Memory B cell (primary cell): ENCODE measurements around the gene RPL12.

ENCODE experiments used
- ATAC-seq: fragments of 150-1000 bp; cut with Tn5 transposase; 2 replicates; pipeline ENCODE4 v1.10.0; 2021; ENCODE audit warnings: low read depth, mild to moderate bottlenecking, moderate library complexity
- DNase-seq, 2 donors: peaks; one replicate each; pipeline ENCODE4 v3.0.0; 2022; ENCODE audit warnings: low spot score in 2 of 2
- H3K27ac Mint-ChIP-seq: one replicate; pipeline ENCODE4 v1.8.0; 2022; ENCODE audit warnings: mild to moderate bottlenecking, moderate library complexity, mixed read lengths
- H3K27me3 Mint-ChIP-seq: one replicate; pipeline ENCODE4 v1.8.0; 2022; ENCODE audit warnings: mixed read lengths
- H3K36me3 Mint-ChIP-seq: one replicate; pipeline ENCODE4 v1.8.0; 2022; ENCODE audit warnings: mild to moderate bottlenecking, mixed read lengths
- H3K4me1 Mint-ChIP-seq: one replicate; pipeline ENCODE4 v1.8.0; 2022; ENCODE audit warnings: mixed read lengths
- H3K4me3 Mint-ChIP-seq: one replicate; pipeline ENCODE4 v1.8.0; 2022; ENCODE audit warnings: mild to moderate bottlenecking, moderate library complexity, mixed read lengths
- H3K9me3 Mint-ChIP-seq: one replicate; pipeline ENCODE4 v1.8.0; 2022; ENCODE audit warnings: mixed read lengths

RPL12 gene

GRCh38 chr9:127455324-127455992 is 4.3 kb upstream of the RPL12 start:
- Mint-ChIP-seq H3K36me3 (peaks cover 10% of the 10 kb centered on the region), H3K27me3 (no peaks in the 10 kb centered on the region), H3K4me1 (peaks cover 19% of the 10 kb centered on the region), H3K9me3 (no peaks in the 10 kb centered on the region), H3K27ac (peak overlapping the region; percentile 79), H3K4me3 (peak overlapping the region; percentile 32)
- DNase-seq: peak in 1 of 2 donors; percentile 27
- peak; percentile 21 for ATAC-seq

- Mint-ChIP-seq H3K36me3 (peaks cover 21% of the 10 kb centered on the region), H3K27ac (no peak overlapping the region), H3K27me3 (no peaks in the 10 kb centered on the region), H3K4me3 (peak overlapping the region; percentile 50), H3K9me3 (no peaks in the 10 kb centered on the region), H3K4me1 (peaks cover 33% of the 10 kb centered on the region)
- no peak for DNase-seq
- ATAC-seq: no peak
These were observed 1.5 kb upstream of the RPL12 start for GRCh38 chr9:127452691-127453090.

DNA sequence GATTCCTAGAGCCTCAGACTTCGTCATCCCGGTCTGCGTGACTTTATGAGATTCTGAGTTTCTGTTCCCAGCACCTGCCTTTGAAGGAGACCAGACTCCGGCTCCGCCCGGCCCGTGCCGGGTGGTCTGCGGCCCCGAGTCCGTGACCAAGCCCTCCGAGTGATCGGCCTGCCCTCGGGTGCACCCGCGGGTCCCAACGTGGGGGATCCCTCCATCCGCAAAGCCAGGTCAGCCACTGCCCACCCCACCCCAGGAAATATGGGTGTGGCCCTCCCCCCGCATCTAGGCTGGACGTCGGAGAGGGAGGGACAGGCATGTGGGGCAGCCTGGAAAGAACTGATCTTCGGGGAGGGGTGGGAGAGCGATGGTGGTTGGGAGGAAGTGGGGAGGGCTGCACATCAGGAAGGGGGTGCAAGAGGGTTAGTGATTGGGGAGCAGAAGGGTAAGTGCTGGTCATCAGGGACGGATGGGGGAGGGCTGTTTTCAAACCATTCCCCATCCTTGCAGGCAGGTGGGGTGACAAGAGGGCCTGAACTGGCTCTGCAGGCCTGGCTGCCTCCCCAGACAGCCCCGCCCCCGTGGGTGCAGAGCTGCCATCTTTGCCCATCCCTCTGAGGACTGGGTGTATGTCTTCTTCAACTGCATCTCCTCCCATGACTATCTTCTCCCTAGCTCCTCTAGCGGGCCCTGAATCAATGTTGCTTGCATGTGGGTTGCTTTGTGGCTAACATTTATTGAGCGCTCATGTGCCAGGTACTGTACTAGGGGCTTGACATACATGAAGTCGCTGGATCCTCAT is 851 bp upstream of the RPL12 start:
- DNase-seq (peak; percentile 21 to 30), ATAC-seq (no peak)
- no peaks in the 10 kb centered on the region for H3K27me3 Mint-ChIP-seq
- H3K4me1 Mint-ChIP-seq: peaks cover 33% of the 10 kb centered on the region
- peaks cover 20% of the 10 kb centered on the region for H3K36me3 Mint-ChIP-seq
- H3K27ac Mint-ChIP-seq: peak overlapping the region; percentile 93
- no peaks in the 10 kb centered on the region for H3K9me3 Mint-ChIP-seq
- peak overlapping the region; percentile 95 for H3K4me3 Mint-ChIP-seq

GRCh38 chr9:127451608-127451857 is 327 bp upstream of the RPL12 start:
- Mint-ChIP-seq H3K9me3 (no peaks in the 10 kb centered on the region), H3K4me1 (peaks cover 33% of the 10 kb centered on the region), H3K4me3 (peak overlapping the region; percentile 95), H3K27me3 (no peaks in the 10 kb centered on the region), H3K36me3 (peaks cover 23% of the 10 kb centered on the region), H3K27ac (peak overlapping the region; percentile 93)
- ATAC-seq (no peak), DNase-seq (no peak)

GRCh38 chr9:127450243-127450760 is 904 bp downstream of the RPL12 start:
- peak overlapping the region; percentile 95 for H3K4me3 Mint-ChIP-seq
- H3K27me3 Mint-ChIP-seq: no peaks in the 10 kb centered on the region
- H3K27ac Mint-ChIP-seq: peak overlapping the region; percentile 93
- no peaks in the 10 kb centered on the region for H3K9me3 Mint-ChIP-seq
- DNase-seq (peak in 1 of 2 donors; percentile 24), ATAC-seq (peak; percentile 0)
- peaks cover 20% of the 10 kb centered on the region for H3K36me3 Mint-ChIP-seq
- peaks cover 26% of the 10 kb centered on the region for H3K4me1 Mint-ChIP-seq

DNA sequence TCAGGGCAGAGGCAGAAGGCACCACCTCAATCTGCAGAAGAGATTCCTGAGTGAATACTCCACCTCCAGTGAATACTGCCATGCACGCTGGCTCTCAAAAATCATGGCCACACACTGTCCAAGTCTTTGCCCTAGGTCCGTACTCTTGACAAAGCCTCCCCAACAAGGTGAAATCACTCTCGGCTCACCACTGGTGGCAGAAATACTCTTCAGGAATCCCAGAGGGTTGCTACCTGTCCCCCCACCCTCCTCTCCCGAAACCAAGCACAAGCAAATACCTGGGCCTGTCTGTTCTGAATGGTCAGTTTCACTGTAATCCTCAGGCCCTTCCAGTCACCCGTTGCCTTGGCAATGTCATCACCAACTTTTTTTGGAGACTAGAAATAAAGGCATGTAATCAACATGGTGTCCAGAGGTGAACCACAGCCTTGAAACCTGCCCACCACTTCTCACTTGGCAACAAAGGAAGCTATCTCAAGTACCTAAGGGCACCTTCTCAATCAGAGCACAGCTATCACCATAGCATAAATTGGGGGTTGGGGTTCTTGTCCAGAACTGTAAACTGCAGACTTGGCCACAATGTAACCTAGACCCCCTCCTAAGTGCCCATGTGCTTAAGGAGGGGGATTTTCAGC is 1.8 kb downstream of the RPL12 start:
- peak overlapping the region; percentile 95 for H3K4me3 Mint-ChIP-seq
- DNase-seq (no peak), ATAC-seq (no peak)
- peaks cover 26% of the 10 kb centered on the region for H3K36me3 Mint-ChIP-seq
- H3K9me3 Mint-ChIP-seq: no peaks in the 10 kb centered on the region
- H3K4me1 Mint-ChIP-seq: peaks cover 25% of the 10 kb centered on the region
- H3K27me3 Mint-ChIP-seq: no peaks in the 10 kb centered on the region
- peak overlapping the region; percentile 93 for H3K27ac Mint-ChIP-seq

DNA sequence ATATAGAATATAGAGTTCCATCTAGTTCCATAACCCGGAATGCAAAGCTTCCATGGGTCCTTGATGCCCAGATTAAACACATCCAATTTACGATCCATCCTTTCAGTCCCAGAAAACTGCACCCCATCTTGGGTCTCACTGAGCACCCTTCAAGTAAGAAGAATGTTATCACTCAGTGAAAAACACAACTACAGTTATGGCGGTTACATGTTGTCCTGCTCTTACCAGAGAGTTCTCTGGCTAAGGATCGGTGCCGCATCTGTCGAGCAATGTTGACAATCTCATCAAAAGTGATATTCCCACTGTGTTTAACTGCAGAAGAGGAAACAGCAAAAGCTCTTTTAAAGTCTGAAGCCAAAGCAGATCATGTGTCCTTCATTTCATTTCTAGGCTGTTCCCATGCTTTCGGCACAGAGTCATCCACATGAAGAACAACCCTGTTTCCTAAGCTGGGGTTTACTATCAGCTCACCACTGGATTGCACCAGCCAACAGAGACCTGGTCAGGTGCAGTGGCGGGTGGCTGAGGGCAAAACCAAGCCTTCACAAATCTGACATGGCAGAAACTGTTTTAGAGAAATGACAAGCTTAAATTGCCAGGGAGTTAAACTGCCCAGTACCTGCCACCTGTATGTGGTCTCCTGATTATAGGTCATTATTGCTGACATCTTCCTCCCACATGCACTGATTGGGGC is 2.9 kb downstream of the RPL12 start:
- Mint-ChIP-seq H3K27me3 (no peaks in the 10 kb centered on the region), H3K36me3 (peaks cover 35% of the 10 kb centered on the region), H3K4me1 (peaks cover 25% of the 10 kb centered on the region), H3K27ac (peak overlapping the region; percentile 93), H3K9me3 (no peaks in the 10 kb centered on the region), H3K4me3 (peak overlapping the region; percentile 37)
- no peak for DNase-seq
- ATAC-seq: no peak

GRCh38 chr9:127447416-127448111 is 3.6 kb downstream of the RPL12 start:
- Mint-ChIP-seq H3K27me3 (no peaks in the 10 kb centered on the region), H3K4me1 (peaks cover 23% of the 10 kb centered on the region), H3K4me3 (no peak overlapping the region), H3K36me3 (peaks cover 35% of the 10 kb centered on the region), H3K9me3 (no peaks in the 10 kb centered on the region), H3K27ac (peak overlapping the region; percentile 93)
- no peak for ATAC-seq
- no peak for DNase-seq

- Mint-ChIP-seq H3K4me3 (no peak overlapping the region), H3K4me1 (peaks cover 18% of the 10 kb centered on the region), H3K36me3 (peaks cover 37% of the 10 kb centered on the region), H3K27me3 (no peaks in the 10 kb centered on the region), H3K27ac (peak overlapping the region; percentile 69), H3K9me3 (no peaks in the 10 kb centered on the region)
- ATAC-seq (no peak), DNase-seq (no peak)
These were observed 4.3 kb downstream of the RPL12 start for GRCh38 chr9:127446713-127447415.

GRCh38 chr9:127445851-127446712 is 5.1 kb downstream of the RPL12 start:
- no peaks in the 10 kb centered on the region for H3K27me3 Mint-ChIP-seq
- H3K4me1 Mint-ChIP-seq: peaks cover 18% of the 10 kb centered on the region
- peaks cover 39% of the 10 kb centered on the region for H3K36me3 Mint-ChIP-seq
- H3K4me3 Mint-ChIP-seq: no peak overlapping the region
- DNase-seq (no peak), ATAC-seq (no peak)
- no peaks in the 10 kb centered on the region for H3K9me3 Mint-ChIP-seq
- H3K27ac Mint-ChIP-seq: peak overlapping the region; percentile 69

DNA sequence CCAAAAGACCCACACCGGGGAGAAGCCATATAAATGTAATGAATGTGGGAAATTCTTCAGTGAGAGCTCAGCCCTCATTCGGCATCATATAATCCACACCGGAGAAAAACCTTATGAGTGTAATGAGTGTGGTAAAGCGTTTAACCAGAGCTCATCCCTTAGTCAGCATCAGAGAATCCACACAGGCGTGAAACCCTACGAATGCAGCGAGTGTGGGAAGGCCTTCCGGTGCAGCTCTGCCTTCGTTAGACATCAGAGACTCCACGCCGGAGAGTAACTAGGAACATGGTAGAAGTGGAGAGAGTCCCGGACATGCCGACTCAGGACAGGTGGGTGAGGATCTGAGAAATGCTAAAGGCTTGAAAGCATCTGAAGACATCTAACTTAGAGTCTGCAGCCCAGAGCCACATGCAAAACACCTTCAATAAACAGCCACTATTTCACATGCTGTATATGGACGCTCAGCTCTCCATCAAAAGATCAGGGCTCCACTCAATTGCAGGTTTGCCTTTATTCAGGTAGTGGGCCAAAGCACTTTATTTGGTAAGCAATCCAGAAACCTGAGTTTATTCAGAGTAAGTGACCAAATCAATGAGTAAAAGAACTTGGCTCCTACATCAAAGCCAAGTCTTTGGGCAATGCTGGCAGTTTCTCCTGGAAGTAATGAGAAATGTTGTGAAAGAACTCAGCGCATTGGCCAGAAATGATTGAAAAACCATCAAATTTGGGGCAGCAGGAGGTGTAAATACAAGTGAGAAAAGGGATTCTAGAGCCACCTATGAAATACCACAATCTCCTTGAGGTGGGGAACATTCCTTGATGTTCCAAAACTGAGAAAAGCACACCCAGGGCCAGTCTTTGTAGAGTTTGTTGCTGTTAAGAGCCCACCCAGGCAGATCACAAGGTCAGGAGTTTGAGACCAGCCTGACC is 6.0 kb downstream of the RPL12 start:
- Mint-ChIP-seq H3K36me3 (peaks cover 45% of the 10 kb centered on the region), H3K4me1 (peaks cover 12% of the 10 kb centered on the region), H3K27ac (peak overlapping the region; percentile 78), H3K9me3 (no peaks in the 10 kb centered on the region), H3K4me3 (no peak overlapping the region), H3K27me3 (no peaks in the 10 kb centered on the region)
- DNase-seq (no peak), ATAC-seq (no peak)
